GM19240 (cell line): ENCODE results near the gene NFIC.
"Not testable (repeated sequence)": the region's sequence is repeated elsewhere in the genome, so short reads cannot be mapped to it uniquely, and the experiment has no call there.

Experiments
- DNase-seq: peaks from one replicate; pipeline ENCODE4 v3.0.0; 2011; ENCODE audit warnings: low spot score; ENCODE audit not compliant: insufficient read length

The NFIC gene

DNA sequence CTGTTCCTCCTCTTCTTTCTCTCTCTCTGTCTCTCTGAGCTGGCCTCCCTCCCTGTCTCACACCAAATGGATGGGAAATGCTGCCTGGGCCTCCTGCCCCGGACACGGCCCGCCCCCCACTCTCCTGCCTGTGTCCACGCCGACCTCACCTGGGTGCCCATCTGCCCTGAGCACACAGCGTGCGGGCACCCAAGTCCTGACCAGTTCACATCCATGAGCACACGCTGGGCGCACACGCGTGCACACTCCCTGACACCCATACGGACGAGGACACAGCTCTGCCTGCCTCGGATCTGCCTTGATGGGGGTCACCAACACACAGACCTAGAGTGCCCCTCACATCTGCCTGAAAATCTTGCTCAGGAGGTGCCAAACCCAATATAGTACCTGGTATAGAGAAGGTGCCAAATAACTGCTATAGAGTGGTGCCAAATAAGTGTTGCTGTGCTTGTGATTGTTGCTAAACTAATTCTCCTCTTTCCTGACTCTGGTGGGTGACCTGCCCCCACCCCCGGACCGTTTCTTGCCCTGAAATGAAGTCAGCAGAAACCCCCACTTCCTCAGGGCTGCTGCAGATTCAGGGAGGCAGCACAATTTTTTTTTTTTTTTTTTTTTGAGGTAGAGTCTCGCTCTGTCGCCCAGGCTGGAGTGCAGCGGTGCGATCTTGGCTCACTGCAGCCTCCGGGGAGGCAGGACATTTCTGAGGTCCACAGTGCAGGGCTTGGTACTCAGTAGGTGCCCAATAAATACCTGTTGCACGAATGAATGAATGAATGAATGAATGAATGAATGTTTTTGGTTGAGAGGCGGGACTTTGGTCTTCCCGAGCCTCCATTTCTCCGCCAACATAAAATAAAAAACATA is 4.6 kb downstream of the NFIC start:
- no peak for DNase-seq

DNA sequence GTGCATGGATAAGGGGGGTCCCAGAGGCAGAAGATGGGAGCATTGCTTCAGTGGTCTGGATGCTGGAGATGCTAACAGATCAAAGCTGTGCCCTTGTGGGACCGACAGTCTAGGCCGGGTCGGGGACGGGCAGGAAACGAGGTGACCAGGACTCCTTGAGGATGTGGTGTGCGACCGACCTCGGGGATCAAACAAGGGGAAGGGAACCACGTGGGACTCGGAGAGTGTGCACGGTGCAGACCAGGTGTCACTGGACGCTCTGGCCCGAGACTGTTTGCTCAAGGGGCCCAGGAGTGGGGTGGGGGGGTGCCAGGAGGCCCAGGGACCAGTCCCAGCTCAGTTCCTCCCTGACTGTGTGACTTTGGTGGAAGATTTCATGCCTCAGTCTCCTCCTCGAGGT is 6.0 kb downstream of the NFIC start:
- DNase-seq, result no peak

DNA sequence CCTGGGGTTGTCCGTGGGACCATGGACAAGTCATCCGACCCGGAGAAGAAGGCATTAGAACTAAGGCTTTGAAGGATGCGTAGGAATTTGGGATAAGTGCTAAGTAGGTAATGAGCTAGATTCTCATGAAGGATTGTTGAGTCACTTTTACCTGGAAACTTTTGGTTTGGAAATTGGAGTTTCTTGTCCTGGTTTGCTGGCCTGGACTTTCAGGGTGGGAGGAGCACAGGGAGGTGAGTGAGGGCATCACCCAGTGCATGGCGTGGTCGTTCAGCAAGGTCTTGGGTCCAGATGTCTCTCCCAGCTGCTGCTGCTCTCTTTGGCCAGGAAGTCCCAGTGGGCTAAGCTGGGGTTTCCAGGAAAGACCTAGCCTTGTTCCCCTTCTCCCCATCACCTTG is 7.6 kb downstream of the NFIC start:
- DNase-seq, result no peak

DNA sequence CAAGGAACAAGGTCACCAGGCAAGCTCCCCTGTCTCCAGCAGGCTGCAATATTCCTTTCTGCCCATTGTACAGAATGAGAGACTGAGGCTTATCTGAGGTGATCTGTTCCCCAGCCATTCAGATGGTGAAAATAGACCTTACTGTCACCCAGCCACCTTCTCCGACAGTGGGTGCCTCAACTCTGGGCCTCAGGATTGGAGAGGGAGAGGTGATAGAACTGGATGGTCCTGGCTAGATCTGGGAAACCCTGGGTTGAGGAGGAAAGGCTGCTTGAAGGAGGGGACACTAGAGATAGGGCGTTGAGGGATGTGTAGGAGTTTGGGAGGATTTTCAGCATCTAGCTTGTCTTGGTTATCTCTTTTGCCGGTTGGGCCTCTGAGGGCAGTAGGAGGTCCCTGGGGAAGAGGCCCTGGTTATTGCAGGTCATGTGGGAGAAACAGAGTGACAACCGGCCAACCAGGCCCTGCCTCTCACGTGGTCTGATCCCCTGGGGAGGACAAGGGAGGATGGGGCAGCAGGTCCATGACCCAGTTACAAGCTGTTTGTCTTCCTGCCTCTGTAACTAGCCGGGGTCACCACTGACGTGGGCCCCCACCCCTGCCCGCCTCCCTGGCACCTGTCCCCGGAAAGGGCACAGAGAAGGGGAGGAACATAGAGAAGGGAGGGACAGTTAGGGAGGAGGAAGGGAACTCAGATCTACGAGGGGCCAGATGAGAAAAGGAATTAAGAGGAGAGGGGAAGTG is 8.2 kb downstream of the NFIC start:
- no peak for DNase-seq

DNA sequence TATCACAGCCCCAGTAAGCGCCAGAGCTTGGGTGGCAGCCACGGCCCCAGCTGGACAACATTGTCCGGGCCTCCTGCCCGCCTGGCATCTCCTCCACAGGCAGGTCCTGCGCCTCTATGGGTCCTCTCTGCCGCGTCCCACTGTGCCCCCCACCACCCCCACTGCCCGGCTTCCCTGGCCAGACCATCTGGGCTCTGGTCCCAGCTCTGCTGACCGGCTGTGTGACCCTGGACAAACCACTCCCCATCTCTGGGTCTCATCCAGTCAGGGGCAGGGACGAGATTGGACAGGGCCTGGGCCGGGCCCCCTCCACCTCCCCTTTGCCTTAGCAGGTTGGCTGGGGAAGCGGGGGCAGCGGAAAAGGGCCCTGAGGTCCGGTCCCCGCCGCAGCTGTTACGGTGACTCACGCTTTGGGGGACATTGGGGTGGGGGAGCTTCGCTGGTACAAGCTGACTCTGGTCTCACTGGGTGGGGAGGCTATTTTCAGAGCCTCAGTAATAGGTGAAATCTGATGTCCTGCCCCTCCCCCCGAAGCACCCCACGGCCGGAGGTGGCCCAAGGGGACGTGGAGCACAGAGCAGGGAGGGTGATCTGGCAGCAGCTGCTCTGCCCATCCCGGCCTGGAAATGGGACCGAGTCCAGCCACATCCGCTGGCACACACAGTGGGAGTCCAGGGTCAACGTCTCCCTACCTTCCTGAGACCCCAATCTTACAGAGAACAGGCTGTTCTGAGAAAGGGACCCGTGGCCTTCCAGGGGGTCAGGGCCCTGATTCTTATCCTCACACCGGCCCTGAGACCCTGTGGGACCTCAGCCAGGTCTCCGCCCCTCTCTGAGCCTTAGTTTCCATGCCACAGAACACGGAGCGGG is 9.1 kb downstream of the NFIC start:
- no peak for DNase-seq

DNA sequence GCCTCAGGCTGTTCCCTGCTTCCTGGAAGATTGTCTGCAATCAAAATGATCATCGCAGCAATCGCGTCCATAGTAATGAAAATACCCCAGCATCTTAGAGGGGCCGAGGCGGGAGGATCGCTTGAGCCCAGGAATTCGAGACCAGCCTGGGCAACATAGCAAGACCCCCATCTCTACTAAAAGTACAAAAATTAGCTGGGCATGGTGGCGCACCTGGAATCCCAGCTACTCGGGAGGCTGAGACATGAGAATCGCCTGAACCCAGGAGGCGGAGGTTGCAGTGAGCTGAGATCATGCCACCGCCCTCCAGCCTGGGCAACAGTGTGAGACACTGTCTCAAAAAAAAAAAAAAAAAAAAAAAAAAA is 9.7 kb downstream of the NFIC start:
- DNase-seq, result not testable (repeated sequence)

DNA sequence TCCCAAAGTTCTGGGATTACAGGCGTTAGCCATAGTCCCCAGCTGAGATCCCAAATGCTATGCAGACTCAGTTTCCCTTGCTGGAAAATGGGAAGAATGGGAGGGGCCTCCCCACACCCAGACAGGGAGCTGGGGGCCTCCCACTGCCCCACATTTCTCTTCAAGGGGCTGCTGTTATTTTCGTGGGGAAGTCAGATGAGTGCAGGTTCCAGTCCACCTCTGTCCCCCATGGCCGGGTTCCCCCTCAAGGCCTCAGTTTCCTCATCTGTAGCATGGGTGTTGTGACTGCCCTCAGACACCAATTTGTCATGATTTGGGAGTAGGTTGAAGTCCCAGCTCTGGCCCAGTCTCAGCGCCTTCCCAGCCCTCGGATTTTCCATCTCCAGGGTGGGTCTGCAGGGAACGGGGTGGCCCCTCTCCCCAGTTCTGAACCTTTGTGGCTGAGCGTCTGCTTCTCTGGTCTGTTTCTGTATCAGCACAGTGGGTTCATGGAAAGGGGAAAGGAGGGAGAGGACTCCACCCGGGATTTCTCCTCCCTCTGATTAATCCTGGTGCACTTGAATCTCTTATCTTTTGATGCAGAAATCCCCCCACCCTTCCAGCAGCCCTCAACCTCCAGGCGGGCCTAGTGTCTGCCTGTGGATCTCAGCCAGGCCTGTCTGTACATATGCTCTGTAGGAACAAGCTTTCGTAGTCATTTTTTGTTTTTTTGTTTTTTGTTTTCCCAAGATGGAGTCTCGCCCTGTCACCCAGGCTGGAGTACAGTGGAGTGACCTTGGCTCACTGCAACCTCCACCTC is 12.2 kb downstream of the NFIC start:
- DNase-seq, result no peak

DNA sequence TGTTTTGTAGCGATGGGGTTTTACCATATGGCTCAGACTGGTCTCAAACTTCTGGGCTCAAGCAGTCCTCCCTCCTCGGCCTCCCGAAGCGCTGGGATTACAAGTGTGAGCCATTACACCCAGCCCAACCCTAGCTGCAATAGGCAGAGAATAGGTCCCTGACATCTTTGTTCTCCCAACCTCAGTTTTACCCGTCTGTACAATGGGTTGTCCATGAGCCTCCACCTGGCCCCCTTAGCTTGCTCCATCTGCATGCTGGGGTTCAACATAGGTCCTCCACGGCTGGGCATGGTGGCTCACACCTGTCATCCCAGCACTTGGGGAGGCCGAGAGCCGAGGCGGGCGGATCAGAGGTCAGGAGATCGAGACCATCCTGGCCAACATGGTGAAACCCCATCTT is 14.4 kb downstream of the NFIC start:
- no peak for DNase-seq

DNA sequence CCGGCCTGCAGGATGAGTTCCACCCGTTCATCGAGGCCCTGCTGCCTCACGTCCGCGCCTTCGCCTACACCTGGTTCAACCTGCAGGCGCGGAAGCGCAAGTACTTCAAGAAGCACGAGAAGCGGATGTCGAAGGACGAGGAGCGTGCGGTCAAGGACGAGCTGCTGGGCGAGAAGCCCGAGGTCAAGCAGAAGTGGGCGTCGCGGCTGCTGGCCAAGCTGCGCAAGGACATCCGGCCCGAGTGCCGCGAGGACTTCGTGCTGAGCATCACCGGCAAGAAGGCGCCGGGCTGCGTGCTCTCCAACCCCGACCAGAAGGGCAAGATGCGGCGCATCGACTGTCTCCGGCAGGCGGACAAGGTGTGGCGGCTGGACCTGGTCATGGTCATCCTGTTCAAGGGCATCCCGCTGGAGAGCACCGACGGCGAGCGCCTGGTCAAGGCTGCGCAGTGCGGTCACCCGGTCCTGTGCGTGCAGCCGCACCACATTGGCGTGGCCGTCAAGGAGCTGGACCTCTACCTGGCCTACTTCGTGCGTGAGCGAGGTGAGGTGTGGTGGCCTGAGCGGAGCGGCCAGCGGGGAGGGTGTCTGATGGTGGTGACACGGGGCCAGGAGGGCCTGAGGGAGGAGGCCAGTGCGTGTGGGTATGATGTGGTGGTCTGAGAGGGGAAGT is 15.5 kb downstream of the NFIC start:
- DNase-seq, result no peak

DNA sequence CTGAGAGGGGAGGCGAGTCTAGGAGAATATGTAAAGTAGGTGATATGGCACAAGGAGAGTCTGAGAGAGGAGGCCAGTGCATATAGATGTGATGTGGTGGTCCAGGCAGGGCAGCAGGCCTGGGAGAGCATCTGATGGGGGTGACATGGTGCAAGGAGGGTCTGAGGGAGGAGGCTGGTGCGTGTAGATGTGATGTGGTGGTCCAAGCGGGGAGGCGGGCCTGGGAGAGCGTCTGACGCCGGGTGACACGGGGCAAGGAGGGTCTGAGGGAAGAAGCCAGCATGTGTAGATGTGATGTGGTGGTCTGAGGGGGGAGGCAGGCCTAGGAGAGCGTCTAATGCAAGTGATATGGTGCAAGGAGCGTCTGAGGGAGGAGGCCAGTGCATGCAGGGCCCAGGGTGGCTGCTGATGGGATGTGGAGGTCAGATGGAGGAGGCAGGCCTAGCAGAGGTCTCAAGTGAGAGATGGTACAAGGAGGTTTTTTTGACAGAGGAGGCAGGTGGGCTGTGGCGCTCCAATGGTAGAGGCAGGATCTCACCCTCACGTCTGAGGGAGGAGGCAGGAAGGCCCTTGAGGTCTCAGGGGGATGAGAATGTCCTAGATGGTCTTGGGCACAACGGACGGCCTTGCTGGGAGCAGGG is 16.2 kb downstream of the NFIC start:
- no peak for DNase-seq

DNA sequence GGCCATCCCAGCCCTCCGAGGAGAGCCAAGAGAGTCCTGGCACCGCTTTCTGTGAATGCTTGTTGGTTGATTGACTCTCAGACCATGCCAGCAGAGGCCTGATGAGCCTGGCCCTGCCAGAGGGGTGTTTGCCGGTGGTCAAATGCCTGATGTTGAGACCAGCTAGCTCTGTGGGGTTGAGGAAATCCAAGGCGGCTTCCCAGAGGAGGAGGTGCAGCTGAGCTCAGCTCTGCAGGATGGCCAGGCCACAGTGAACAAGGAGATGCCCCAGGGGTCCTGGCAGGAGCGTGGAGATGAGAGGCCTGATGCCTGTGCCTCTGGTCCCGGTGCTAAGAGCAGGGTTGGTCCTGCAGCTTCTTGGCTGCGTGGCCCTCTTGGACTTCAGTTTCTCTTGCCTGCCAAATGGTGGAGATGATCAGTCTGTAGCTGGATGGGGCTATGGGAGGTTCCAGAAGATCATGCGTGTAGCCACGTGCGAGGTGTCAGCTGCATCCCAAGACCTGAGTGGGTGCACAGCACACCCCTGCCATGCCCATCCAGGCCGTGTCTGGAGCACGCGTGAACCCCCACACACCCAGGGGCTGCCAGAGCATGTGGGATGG is 16.8 kb downstream of the NFIC start:
- DNase-seq, result no peak

DNA sequence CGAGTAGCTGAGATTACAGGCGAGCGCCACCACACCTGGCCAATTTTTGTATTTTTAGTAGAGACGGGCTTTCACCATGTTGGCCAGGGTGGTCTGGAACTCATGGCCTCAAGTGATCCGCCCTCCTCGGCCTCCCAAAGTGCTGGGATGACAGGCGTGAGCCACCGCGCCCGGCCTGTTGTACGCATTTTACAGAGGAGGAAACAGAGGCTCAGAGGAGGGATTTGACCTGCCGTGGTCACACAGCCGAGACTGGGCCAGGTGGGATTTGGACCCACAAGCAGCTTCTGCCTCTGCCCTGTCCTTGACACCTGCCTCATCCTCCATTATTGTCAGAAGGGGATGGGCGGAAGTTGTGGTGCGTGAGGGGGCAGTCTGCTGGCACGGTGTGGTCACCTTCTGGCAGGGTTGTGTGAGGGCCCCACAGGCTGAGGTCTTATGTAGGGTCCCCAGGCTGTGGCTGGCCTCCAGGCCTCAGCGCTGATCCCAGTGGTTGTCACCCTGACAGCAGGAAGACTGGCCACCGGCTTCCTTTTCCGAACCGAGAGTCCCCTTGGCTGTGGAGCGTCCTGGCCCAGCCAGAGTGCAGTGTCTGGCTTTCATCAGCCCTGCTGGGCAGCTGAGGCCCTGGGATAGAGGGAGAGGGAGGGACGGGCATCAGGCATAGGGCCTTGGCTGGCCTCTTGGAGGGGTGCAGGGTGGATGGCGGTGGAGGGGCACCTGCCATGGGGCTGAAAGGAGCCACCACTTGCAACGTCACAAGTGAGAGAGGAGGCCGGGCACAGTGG is 20.3 kb downstream of the NFIC start:
- no peak for DNase-seq

DNA sequence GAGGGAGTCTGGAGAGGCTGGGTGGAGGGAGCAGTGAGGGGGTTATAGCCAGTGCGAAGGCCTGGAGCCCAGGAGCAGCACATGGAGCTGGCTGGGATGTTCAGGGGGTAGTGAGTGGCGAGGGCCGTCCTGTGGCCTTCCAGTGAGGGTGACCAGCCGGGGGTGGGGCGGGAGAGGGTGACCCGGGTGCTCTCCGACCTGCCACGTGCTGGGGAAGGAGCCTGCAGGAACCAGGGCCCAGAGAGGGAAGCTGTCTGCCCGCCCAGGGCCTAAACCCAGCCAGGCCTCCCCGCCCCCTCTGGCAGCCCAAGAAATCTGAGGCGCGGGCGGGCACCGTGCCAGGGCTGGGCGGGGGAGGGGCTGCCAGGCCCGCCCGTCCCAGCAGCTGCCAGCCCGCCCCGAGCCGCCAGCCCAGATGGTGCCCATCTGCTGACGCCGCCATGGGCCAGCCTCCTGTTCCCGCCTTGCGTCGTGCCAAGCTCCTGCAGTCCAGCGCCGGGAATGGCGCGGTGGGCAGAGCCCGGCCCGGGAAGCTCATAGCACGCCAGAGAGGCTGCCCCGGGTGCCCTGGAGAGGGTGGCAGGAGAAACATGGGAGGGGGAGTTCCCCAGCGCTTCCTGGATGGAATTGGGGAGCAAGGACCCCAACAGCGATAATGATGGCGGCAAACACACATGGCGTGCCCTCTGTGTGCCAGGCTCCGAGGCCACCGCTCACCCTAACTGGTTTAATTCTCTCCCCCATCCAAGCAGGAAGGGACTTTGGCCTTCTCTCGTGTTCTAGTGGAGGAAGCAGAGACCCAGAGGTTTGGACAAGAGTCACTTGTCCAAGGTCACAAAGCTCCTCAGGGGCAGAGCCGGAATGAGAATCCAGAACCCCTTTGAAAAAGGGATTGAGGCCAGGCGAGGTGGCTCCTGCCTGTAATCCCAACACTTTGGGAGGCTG is 21.5 kb downstream of the NFIC start:
- no peak for DNase-seq

DNA sequence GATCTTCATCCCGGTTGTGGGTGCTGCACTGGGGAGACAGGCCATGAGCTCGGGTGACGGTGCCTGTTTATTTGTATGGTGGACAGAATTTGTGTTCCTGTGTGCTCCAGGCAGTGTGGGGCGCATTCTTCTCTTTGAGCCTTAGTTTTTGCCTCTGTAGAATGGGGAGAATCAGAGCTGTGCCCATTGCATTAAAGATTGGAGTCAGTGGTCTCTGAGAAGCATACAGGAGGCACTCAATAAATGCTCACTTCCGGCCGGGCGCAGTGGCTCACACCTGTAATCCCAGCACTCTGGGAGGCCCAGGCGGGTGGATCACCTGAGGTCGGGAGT is 23.0 kb downstream of the NFIC start:
- no peak for DNase-seq

DNA sequence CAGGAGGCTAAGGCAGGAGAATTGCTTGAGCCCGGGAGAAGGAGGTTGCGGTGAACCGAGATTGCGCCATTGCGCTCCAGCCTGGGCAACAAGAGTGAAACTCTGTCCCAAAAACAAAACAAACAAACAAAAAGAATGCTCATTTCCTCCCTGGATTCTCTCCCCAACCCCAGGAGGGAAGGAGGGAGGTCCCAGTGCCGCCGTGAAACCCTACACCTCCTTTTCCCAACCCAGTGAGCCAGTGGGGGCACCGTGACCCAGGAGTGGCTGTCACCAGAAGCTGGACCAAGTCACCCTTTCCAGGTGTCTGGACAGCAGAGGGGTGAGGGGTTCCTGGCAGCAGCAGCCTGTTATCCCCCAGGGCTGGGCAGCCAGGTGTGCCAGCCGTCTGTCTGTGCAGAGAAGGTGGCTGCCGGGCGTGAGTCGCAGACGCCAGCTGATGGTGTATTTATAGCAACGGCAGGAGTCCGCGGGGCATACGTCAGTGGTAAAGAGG is 23.5 kb downstream of the NFIC start:
- no peak for DNase-seq

DNA sequence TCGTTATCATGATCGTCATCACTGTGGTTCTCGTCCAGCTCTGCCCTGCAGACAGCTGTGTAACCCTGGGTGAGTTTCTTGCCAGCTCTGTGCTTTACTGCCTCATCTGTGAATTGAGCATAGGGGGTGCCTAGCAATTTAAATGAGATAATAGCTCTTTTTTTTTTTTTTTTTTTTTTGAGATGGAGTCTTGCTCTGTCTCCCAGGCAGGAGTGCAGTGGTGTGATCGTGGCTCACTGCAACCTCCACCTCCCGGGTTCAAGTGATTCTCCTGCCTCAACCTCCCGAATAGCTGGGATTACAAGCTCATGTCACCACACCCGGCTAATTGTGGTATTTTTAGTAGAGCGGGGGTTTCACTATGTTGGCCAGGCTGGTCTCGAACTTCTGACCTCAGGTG is 25.5 kb downstream of the NFIC start:
- not testable (repeated sequence) for DNase-seq

DNA sequence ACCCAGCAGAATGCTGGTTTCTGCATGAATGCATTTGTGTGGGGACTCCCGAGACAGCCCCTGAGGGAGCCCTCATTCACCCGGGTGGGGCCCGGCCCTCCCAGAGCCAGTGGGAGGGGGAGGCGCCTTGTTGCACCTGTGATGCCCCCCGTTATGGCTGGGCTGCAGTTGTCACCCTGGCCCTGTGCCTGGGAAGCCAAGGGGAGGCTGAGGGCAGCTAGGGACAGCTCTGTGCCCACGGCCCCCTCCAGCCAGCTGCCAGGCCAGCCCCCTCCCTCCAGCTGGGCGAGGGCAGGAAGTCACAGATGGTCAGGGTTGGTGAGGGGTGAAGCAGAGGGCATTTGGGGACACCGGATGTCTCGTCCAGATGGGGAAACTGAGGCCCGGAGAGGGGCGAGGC is 26.1 kb downstream of the NFIC start:
- no peak for DNase-seq

DNA sequence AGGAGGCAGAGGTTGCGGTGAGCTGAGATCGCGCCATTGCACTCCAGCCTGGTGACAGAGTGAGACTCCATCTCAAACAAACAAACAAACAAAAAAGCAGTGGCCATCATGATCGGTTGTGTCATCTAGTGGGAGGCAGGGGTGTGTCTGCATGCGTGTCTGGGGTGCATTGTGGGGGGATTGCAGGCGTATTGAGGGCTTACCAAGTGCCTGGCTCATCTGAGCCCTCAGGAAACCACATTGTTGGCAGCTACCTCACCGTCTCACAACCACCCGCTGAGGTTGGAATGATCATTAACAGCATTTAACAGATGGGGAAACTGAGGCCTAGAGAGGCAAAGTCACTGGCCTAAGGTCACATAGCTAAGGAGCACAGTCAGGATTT is 30.5 kb downstream of the NFIC start:
- DNase-seq, result no peak
